Cardiac fibroblast (primary cell): ENCODE results near the gene CFAP54.
A peak's percentile ranks its signal among the peaks of the same experiment; 100 is the strongest.
"Not testable (repeated sequence)": the region's sequence is repeated elsewhere in the genome, so short reads cannot be mapped to it uniquely, and the experiment has no call there.

ENCODE experiments used
- DNase-seq, 2 donors: peaks; one replicate each; pipeline versions ENCODE4 v3.0.0 to v3.0.0-alpha.2; 2010; ENCODE audit warnings: low read depth in 2 of 2
- H3K4me3 ChIP-seq, 2 donors: replicated peaks in 1 of 2; 1 replicate in 1 of 2; 2 replicates in 1 of 2; pipeline ENCODE4 v1.5.1; 2011; ENCODE audit warnings: low read depth in 2 of 2, low read length in 2 of 2, mild to moderate bottlenecking in 2 of 2, moderate library complexity in 1 of 2
- TF ChIP-seq, protein P1 (sequence below): IDR thresholded peaks from one replicate; pipeline ENCODE4 v1.5.1; 2011; ENCODE audit warnings: low read depth, mild to moderate bottlenecking, low read length, inconsistent platforms

Gene CFAP54

DNA sequence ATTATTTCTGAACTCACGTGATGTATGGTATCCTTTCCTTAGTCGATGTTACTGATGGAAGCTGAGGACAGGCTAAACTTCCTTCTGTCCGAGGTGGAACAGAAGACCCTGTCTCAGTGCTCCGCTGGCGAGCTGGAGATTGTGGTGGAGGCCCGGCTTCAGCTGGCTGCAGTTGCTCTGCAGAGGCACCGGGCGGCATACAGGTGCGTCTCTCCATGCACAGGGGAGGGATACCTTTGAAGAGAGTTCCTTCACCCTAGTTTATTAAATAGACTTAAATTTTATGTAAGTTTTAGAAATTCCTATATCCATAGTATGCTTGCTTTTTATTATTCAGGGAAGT lies 231.0 kb downstream of the CFAP54 start:
- peak overlapping the region in 1 of 2 donors; percentile 41 for H3K4me3 ChIP-seq
- peak in 1 of 2 donors; percentile 10 for DNase-seq
- TF ChIP-seq, protein P1, sequence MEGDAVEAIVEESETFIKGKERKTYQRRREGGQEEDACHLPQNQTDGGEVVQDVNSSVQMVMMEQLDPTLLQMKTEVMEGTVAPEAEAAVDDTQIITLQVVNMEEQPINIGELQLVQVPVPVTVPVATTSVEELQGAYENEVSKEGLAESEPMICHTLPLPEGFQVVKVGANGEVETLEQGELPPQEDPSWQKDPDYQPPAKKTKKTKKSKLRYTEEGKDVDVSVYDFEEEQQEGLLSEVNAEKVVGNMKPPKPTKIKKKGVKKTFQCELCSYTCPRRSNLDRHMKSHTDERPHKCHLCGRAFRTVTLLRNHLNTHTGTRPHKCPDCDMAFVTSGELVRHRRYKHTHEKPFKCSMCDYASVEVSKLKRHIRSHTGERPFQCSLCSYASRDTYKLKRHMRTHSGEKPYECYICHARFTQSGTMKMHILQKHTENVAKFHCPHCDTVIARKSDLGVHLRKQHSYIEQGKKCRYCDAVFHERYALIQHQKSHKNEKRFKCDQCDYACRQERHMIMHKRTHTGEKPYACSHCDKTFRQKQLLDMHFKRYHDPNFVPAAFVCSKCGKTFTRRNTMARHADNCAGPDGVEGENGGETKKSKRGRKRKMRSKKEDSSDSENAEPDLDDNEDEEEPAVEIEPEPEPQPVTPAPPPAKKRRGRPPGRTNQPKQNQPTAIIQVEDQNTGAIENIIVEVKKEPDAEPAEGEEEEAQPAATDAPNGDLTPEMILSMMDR = no peak

- H3K4me3 ChIP-seq, DNase-seq: not testable (repeated sequence)
Observed at GRCh38 chr12:96729466-96729865, 240.1 kb downstream of the CFAP54 start.

GRCh38 chr12:96729886-96730285 lies 240.5 kb downstream of the CFAP54 start:
- TF ChIP-seq, protein P1 = no peak
- no peak overlapping the region for H3K4me3 ChIP-seq
- no peak for DNase-seq

DNA sequence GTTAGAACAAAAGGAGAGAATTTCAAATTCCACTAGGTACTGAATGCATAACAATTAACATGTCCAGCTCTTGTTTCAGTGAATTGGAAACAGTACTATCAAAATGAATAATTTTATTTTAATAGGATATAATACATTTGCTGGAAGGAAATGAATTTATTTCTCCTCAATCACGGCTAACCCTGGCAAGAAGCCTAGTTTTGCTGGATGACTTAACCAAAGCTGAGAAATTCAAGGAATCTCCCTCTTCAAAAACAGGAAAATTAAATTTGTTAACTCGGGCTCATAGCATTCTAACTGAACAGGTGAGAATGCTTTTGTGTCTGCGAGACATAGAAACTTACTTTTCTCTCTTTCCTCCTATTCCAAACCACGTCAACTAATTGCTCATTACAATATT lies 254.2 kb downstream of the CFAP54 start:
- TF ChIP-seq, protein P1 = no peak
- DNase-seq = peak; percentile 44 to 69
- no peak overlapping the region for H3K4me3 ChIP-seq

DNA sequence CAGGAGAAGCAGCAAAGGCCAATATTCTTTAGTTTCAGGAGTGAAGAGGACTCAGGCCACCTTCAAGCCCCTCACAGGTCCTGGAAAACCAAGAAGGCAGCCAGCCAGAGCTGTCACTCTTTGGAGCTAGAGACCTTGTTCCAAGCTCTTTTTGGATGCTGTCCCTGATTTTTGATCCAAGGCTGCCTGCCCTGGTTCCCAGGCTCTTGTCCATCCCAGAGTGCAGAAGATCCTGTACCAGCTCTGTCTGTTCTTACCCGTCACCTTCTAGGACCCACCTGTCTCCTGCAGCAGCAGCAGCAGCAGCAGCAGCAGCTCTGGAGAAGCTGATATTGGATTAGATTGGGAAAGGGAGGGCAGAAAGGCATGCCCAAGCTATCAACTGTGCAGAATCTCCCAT lies 260.6 kb downstream of the CFAP54 start:
- no peak for DNase-seq
- no peak overlapping the region for H3K4me3 ChIP-seq
- TF ChIP-seq, protein P1 = no peak

DNA sequence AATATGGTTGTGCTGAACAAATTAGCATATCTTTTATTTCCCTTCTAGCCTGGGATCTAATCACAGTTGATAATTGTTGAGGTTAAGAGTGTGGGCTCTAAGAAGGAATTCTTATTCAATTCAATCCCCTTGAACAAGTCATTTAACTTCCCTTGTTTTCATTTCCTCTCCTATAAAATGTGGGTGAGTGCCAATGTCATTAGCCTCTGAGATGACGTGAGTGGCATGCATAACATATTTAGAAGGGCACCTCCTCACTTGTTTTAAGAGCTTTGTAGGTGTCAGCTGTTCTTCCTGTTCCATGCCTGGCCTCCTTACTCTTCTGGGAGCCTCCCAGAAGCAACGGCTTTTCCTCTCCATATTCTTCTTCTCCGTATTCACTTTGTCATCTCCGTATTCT lies 262.2 kb downstream of the CFAP54 start:
- H3K4me3 ChIP-seq = no peak overlapping the region
- TF ChIP-seq, protein P1 = no peak
- DNase-seq = no peak

GRCh38 chr12:96752211-96752610 lies 262.8 kb downstream of the CFAP54 start:
- no peak for DNase-seq
- H3K4me3 ChIP-seq = no peak overlapping the region
- TF ChIP-seq, protein P1 = no peak
